Measurements from ENCODE around the gene FLNC.

DNA sequence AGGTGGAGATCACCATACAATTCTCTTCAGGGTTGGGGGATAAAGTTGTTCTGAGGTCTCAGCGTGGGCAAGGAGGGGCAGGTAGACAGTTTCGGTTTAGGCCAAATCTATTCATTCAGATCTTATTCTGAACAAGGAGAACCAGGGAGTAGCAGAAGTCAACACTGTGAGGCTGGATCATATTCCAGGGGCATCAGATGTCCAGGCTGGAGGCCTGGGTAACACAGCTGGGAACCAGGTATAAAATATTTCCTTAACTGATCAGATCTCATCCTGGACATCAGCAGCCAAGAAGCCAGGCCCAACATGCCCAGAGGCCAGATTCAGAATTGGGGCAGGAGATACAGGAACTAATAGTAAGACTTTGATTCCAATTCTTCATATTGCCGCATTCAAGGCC lies 19.2 kb upstream of the FLNC start:
- TF ChIP-seq SP1 (IDR thresholded peaks at IDR 0.05) (no peak), TARDBP (IDR thresholded peaks at IDR 0.05) (no peak)
